AG04450 (cell line): ENCODE measurements around the gene SEC24A. TPM values are rescaled to one million over a fixed set of nuclear protein-coding genes. Genes with fewer than 3 reads are reported as not detected.
A peak's percentile ranks its signal among the peaks of the same experiment; 100 is the strongest.
"Not testable (repeated sequence)": the region's sequence is repeated elsewhere in the genome, so short reads cannot be mapped to it uniquely, and the experiment has no call there.

Experiments
- CTCF ChIA-PET: fragments of 300-600, 350-600 bp; formaldehyde crosslinking; extraction: SDS; loops from one replicate; lab custom pipeline; 2022; ENCODE audit warnings: antibody characterized with exemption, inconsistent platforms; lab: Charles Lee
- POLR2A ChIA-PET: fragments of 350-600 bp; formaldehyde crosslinking; extraction: SDS; loops from one replicate; lab custom pipeline; 2021; ENCODE audit warnings: antibody characterized with exemption, inconsistent platforms; lab: Yijun Ruan, JAX
- DNase-seq: peaks from one replicate; pipeline ENCODE4 v3.0.0-alpha.2; 2011; ENCODE audit warnings: low read depth, low spot score
- H3K27ac ChIP-seq: one replicate; pipeline ENCODE4 v1.5.1; 2012; ENCODE audit warnings: low read depth, low read length, control low read depth
- H3K27me3 ChIP-seq: one replicate; pipeline ENCODE4 v1.6.0; 2012; ENCODE audit warnings: low read length; ENCODE audit not compliant: control insufficient read depth, insufficient read depth
- H3K4me3 ChIP-seq: 2 replicates; pipeline ENCODE4 v1.5.1; 2011; ENCODE audit warnings: mild to moderate bottlenecking, low read depth, low read length, control low read depth
- H3K9me3 ChIP-seq: 2 replicates; pipeline ENCODE4 v1.5.1; 2012; ENCODE audit warnings: low read length; ENCODE audit not compliant: control insufficient read depth, insufficient read depth
- polyA minus RNA-seq: library from RNA; depleted of rRNA, polyadenylated mRNA; stranded (reverse); fragments of >200 nt; gene quantifications from 2 replicates; pipeline ENCODE4 v1.2.3, GENCODE V29; 2011; rRNA and poly(A)+ RNA removed
- polyA plus RNA-seq: library from polyadenylated mRNA; depleted of rRNA; stranded (reverse); fragments of >200 nt; gene quantifications from 2 replicates; pipeline ENCODE4 v1.2.3, GENCODE V29; 2011; rRNA removed
- TF ChIP-seq, protein P1 (sequence below): IDR thresholded peaks from 2 replicates; pipeline ENCODE4 v1.5.1; 2011; ENCODE audit warnings: low read depth, low read length, control low read depth, inconsistent platforms

SEC24A gene
- 35.9 and 46.7 TPM in 2 replicates for polyA plus RNA-seq
- polyA minus RNA-seq = 42.9 and 65.1 TPM in 2 replicates

DNA sequence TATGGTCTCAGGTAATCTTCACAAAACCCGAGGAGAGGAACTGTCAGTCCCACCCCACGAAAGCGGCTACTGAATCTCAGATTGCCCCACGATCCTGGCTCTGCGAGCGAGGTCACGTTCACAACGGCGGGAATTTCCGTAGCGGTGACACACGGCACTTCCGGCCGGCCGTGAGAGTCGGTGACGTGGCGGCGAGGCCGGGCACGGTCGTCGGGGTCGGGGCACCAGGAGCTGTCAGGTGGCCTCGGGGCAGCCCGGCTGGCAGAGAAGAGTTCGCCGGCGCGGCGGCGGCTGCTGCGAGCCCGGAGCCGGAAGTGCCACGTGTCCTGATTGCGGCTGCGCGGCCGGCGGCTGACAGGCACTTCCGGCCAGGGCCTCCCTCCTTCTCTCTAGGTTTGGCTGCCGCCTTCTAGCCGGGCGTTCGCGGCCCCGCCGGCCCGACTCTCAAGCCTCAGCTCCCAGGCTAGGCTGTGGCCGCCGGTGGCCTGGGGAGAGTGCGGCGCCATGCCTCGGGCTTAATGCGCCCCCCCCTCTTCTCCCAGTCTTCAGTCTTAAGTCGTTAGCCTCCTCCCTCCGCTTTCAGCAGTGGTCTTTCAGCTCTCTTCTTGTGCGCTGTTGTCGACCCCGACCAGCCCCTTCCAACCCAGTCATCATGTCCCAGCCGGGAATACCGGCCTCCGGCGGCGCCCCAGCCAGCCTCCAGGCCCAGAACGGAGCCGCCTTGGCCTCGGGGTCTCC is at the start of gene SEC24A:
TSS of gene SEC24A (plus strand) at position 361 of the 738 bp plus-strand sequence. CDS start at position 653, 292 bp downstream.
- TF ChIP-seq, protein P1, sequence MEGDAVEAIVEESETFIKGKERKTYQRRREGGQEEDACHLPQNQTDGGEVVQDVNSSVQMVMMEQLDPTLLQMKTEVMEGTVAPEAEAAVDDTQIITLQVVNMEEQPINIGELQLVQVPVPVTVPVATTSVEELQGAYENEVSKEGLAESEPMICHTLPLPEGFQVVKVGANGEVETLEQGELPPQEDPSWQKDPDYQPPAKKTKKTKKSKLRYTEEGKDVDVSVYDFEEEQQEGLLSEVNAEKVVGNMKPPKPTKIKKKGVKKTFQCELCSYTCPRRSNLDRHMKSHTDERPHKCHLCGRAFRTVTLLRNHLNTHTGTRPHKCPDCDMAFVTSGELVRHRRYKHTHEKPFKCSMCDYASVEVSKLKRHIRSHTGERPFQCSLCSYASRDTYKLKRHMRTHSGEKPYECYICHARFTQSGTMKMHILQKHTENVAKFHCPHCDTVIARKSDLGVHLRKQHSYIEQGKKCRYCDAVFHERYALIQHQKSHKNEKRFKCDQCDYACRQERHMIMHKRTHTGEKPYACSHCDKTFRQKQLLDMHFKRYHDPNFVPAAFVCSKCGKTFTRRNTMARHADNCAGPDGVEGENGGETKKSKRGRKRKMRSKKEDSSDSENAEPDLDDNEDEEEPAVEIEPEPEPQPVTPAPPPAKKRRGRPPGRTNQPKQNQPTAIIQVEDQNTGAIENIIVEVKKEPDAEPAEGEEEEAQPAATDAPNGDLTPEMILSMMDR = no peak
- peak; percentile 59 for DNase-seq
- Histone ChIP-seq H3K27ac (peak within 1 kb of the TSS; percentile 98), H3K4me3 (peak within 1 kb of the TSS; percentile 100), H3K9me3 (peaks cover 4% of the 10 kb centered on the region; the same call in 1 of the 2 replicates), H3K27me3 (no peaks in the 10 kb centered on the region)
- POLR2A ChIA-PET = interaction anchor here (0.6 kb wide), 2 partner anchors 16 to 1551 kb away, joined by 3 read pairs; partner anchors contain the start of gene SAR1B
- CTCF ChIA-PET = interaction anchor here (0.6 kb wide), 1 partner anchor 13 kb away, joined by 3 read pairs; no protein-coding TSS in a partner anchor

DNA sequence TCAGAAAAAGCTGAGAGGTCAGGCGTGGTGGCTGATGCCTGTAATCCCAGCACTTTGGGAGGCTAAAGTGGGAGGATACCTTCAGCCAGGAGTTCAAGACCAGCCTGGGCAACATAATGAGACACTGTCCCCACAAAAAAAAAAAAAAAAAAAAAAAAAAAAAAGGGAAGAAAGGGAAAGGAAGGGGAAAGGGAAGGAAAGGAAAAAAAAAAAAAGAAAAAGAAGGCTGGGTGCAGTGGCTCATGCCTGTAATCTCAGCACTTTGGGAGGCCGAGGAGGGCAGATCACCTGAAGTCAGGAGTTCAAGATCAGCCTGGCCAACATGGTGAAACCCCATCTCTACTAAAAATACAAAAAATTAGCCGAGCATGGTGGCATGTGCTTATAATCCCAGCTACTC is 48.8 kb upstream of the SEC24A start:
- CTCF ChIA-PET = interaction anchor here (0.6 to 5.6 kb wide), 2 partner anchors 12 to 323 kb away, joined by 5 to 49 read pairs; no protein-coding TSS in a partner anchor
- H3K9me3 ChIP-seq, H3K27me3 ChIP-seq, DNase-seq, H3K4me3 ChIP-seq, H3K27ac ChIP-seq, POLR2A ChIA-PET: not testable (repeated sequence)

DNA sequence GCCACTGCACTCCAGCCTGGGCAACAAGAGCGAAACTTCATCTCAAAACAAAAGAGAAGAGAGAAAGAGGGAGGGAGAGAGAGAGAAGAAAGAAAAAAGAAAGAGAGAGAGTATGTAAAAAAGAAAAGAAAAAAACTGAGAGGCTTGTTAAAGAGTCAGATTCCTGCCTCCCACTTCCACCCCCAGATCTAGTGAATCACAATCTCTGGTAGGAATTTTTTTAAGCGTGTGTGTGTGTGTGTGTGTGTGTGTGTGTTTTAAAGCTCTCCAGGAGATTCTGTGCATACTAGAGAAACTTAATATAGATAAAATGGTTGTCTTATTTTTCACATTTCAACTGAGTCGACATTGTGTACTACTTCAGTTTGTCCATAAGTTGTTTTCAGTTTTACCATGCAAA is 48.0 kb upstream of the SEC24A start:
- no peaks in the 10 kb centered on the region for H3K9me3 ChIP-seq
- ChIA-PET CTCF (interaction anchor here (3.0 to 5.6 kb wide), 2 partner anchors 13 to 14 kb away, joined by 22 to 49 read pairs; no protein-coding TSS in a partner anchor), POLR2A (no interaction called here)
- H3K27me3 ChIP-seq = no peaks in the 10 kb centered on the region
- no peak overlapping the region for H3K4me3 ChIP-seq
- H3K27ac ChIP-seq = peak overlapping the region; percentile 11
- DNase-seq = peak; percentile 45
- TF ChIP-seq, protein P1 = no peak

DNA sequence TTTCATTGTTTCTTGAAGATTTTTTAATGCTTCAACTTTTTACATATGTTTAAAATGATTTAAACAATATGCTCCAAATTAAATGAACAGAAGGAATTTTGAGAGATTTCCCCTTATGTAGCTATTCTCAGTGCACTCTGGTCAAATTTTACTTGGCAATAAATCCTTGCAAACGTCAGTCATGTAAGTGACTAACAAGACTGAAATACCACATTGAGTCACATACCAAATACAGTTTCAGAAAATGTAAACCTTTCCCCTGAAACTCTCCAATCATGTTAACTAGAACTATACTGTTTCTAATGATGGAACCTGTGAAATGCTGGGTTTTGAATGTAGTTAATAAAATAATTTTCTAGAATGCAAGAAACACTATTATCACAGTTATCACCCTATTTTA is 45.5 kb upstream of the SEC24A start:
- H3K27me3 ChIP-seq = no peaks in the 10 kb centered on the region
- no peak overlapping the region for H3K4me3 ChIP-seq
- peak; percentile 36 for DNase-seq
- TF ChIP-seq, protein P1 = no peak
- ChIA-PET POLR2A (interaction anchor here (1.8 kb wide), 1 partner anchor 11 kb away, joined by 6 read pairs; no protein-coding TSS in a partner anchor), CTCF (interaction anchor here (0.5 to 3.0 kb wide), 3 partner anchors 16 to 136 kb away, joined by 3 to 22 read pairs (median 4); no protein-coding TSS in a partner anchor)
- no peak overlapping the region for H3K27ac ChIP-seq
- no peaks in the 10 kb centered on the region for H3K9me3 ChIP-seq

DNA sequence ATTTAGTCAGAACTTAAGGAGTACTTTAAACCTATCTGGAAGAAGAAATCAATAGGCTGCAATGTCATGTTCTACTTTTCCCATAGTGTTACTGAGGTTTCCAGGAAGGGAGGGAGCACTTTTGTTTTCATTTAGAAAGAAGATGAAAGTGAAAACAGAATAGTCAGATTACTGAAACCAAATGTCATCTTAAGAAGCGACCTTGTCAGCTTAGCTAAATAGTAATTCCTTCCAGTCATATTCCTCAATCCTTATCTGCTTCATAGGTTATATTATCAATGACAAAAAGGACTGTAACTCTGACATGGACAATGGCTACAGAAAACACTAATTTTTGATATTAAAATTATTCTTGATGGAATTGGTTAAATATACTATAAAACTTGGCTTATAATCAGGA is 43.7 kb upstream of the SEC24A start:
- CTCF ChIA-PET = interaction anchor here (0.7 to 0.8 kb wide), 2 partner anchors 18 to 50 kb away, joined by 3 to 4 read pairs; no protein-coding TSS in a partner anchor
- DNase-seq = no peak
- Histone ChIP-seq H3K9me3 (no peaks in the 10 kb centered on the region), H3K27ac (no peak overlapping the region), H3K4me3 (no peak overlapping the region), H3K27me3 (no peaks in the 10 kb centered on the region)
- TF ChIP-seq, protein P1 = no peak
- POLR2A ChIA-PET = no interaction called here
